A549 (cell line): ENCODE data around the gene PMP22. TPM values are rescaled to one million over a fixed set of nuclear protein-coding genes. Genes with fewer than 3 reads are reported as not detected.
A peak's percentile ranks its signal among the peaks of the same experiment; 100 is the strongest.

Source experiments
- ATAC-seq, 2 experiments: fragments of 200-7000 bp in 1 of 2; fragments of >200 bp in 1 of 2; cut with Nextera tagmentation in 1 of 2; cut with Tn5 transposase in 1 of 2; 3 replicates each; pipeline versions ENCODE4 v1.8.0 to v1.9.1; 2018 to 2020; ENCODE audit warnings: mild to moderate bottlenecking in 1 of 2, moderate library complexity in 1 of 2
- CTCF ChIA-PET: fragments of 300-600 bp; sonication (Branson Sonifier 250); formaldehyde crosslinking; extraction: SDS; loops from one replicate; lab custom pipeline; 2021; ENCODE audit warnings: antibody characterized with exemption, inconsistent platforms; lab: Yijun Ruan, JAX
- POLR2A ChIA-PET: fragments of 350-600 bp; formaldehyde crosslinking; extraction: SDS; loops from one replicate; lab custom pipeline; 2021; ENCODE audit warnings: antibody characterized with exemption, inconsistent platforms; lab: Yijun Ruan, JAX
- DNase-seq, 2 experiments: peaks; one replicate each; pipeline versions ENCODE4 v3.0.0 to v3.0.0-alpha.2; 2011 to 2016; ENCODE audit warnings: low read depth in 1 of 2, low spot score in 1 of 2
- FAIRE-seq: peaks from 2 replicates; lab custom pipeline; 2011; peaks lifted over from hg19 to GRCh38; lab: Jason Lieb, UNC
- H3K27ac ChIP-seq, 2 experiments: fragments of >200 bp; sonication (Bioruptor Twin); formaldehyde crosslinking; 3 replicates each; pipeline ENCODE4 v1.5.1; 2016 to 2017
- H3K4me1 ChIP-seq: fragments of >200 bp; sonication (Bioruptor Twin); formaldehyde crosslinking; 3 replicates; pipeline ENCODE4 v1.6.1; 2016
- H3K4me2 ChIP-seq: fragments of >200 bp; sonication (Bioruptor Twin); formaldehyde crosslinking; 3 replicates; pipeline ENCODE4 v1.6.1; 2016
- H3K4me3 ChIP-seq: fragments of >200 bp; sonication (Bioruptor Twin); formaldehyde crosslinking; 3 replicates; pipeline ENCODE4 v1.5.1; 2016
- H3K9me3 ChIP-seq: fragments of >200 bp; sonication (Bioruptor Twin); formaldehyde crosslinking; 3 replicates; pipeline ENCODE4 v1.6.1; 2016
- CEBPB ChIP-seq, 2 experiments: fragments of >200 bp in 1 of 2; sonication (Bioruptor Twin) in 1 of 2; formaldehyde crosslinking in 1 of 2; IDR thresholded peaks; 2 replicates each; pipeline ENCODE4 v1.6.1; 2012 to 2016
- CHD4 ChIP-seq: fragments of 200-600 bp; sonication (generic); IDR thresholded peaks from 2 replicates; pipeline ENCODE4 v1.6.1; 2016; ENCODE audit warnings: antibody characterized with exemption, mild to moderate bottlenecking, borderline replicate concordance
- ESRRA ChIP-seq: fragments of 150-350 bp; IDR thresholded peaks from 2 replicates; pipeline ENCODE4 v1.6.1; 2014; ENCODE audit warnings: mild to moderate bottlenecking, low read length, borderline replicate concordance
- FOSL2 ChIP-seq, 2 experiments: fragments of 450-650 bp in 1 of 2; fragments of >200 bp in 1 of 2; sonication (Bioruptor Twin) in 1 of 2; formaldehyde crosslinking; IDR thresholded peaks; 2 replicates each; pipeline versions ENCODE4 v1.5.0 to v1.6.1; 2016 to 2020; ENCODE audit warnings: mild to moderate bottlenecking in 1 of 2, moderate library complexity in 1 of 2
- HEYL ChIP-seq: fragments of 250-450 bp; sonication (Bioruptor Pico); IDR thresholded peaks from 2 replicates; pipeline ENCODE4 v1.8.0; 2021; ENCODE audit warnings: mild to moderate bottlenecking, moderate library complexity
- HOXB5 ChIP-seq: fragments of 250-450 bp; sonication (Bioruptor Pico); IDR thresholded peaks from 2 replicates; pipeline ENCODE4 v1.5.0; 2020; ENCODE audit warnings: mild to moderate bottlenecking, moderate library complexity
- MYC ChIP-seq: IDR thresholded peaks from 2 replicates; pipeline ENCODE4 v1.6.1; 2012; ENCODE audit warnings: mild to moderate bottlenecking, inconsistent platforms, low read length, improper control_type of control experiment, borderline replicate concordance
- NR3C1 ChIP-seq: fragments of >200 bp; sonication (Bioruptor Twin); formaldehyde crosslinking; IDR thresholded peaks from 3 replicates; pipeline ENCODE4 v1.6.1; 2017
- PHF8 ChIP-seq: fragments of 200-600 bp; sonication (generic); IDR thresholded peaks from 2 replicates; pipeline ENCODE4 v1.6.1; 2016; ENCODE audit warnings: low read depth, mild to moderate bottlenecking, antibody characterized with exemption, moderate library complexity, borderline replicate concordance
- POLR2AphosphoS2 ChIP-seq: conservative IDR thresholded peaks from 2 replicates; pipeline ENCODE4 v1.6.1; 2012; ENCODE audit warnings: low read length, improper control_type of control experiment, inconsistent platforms
- RAD21 ChIP-seq, 2 experiments: fragments of >200 bp in 1 of 2; sonication (Bioruptor Twin) in 1 of 2; formaldehyde crosslinking in 1 of 2; IDR thresholded peaks in 1 of 2; conservative IDR thresholded peaks in 1 of 2; 2 replicates in 1 of 2; 3 replicates in 1 of 2; pipeline ENCODE4 v1.6.1; 2012 to 2018; ENCODE audit warnings: inconsistent platforms in 1 of 2
- SMC3 ChIP-seq: fragments of >200 bp; sonication (Bioruptor Twin); formaldehyde crosslinking; IDR thresholded peaks from 3 replicates; pipeline ENCODE4 v1.6.1; 2018; ENCODE audit warnings: inconsistent platforms
- SREBF2 ChIP-seq: fragments of 450-650 bp; IDR thresholded peaks from 2 replicates; pipeline ENCODE4 v1.6.1; 2014; ENCODE audit warnings: mild to moderate bottlenecking, moderate library complexity
- TP53 ChIP-seq: fragments of 250-450 bp; sonication (Bioruptor Pico); IDR thresholded peaks from 2 replicates; pipeline ENCODE4 v1.5.0; 2021; ENCODE audit warnings: mild to moderate bottlenecking, moderate library complexity
- ZFP36 ChIP-seq: fragments of 450-650 bp; IDR thresholded peaks from 2 replicates; pipeline ENCODE4 v1.6.1; 2014; ENCODE audit warnings: borderline replicate concordance; ENCODE audit not compliant: partially characterized antibody
- WGBS: methylation state at CpG from one replicate; pipeline ENCODE4 v1.1.6; 2017; ENCODE audit errors: missing lambda C conversion rate; 5-methylcytosine and 5-hydroxymethylcytosine counted together
- polyA plus RNA-seq, 4 experiments: library from polyadenylated mRNA; depleted of rRNA in 3 of 4; stranded (reverse); fragments of >200 nt; fragmentation: RNase III in 1 of 4; extraction: RNeasy Plus Mini Kit Qiagen cat#74134 plus additional on column Dnase treatment in 1 of 4; gene quantifications; 2 replicates in 3 of 4; 3 replicates in 1 of 4; pipeline ENCODE4 v1.2.3, GENCODE V29; 2011 to 2017
- TF ChIP-seq, protein P1 (sequence below): IDR thresholded peaks from 2 replicates; pipeline ENCODE4 v1.6.1; 2012
- TF ChIP-seq, protein P2 (sequence below): fragments of 150-350 bp; IDR thresholded peaks from 2 replicates; pipeline ENCODE4 v1.6.1; 2014; ENCODE audit warnings: low read depth, mild to moderate bottlenecking, low read length
- TF ChIP-seq, protein P3 (sequence below): fragments of 250-450 bp; sonication (Bioruptor Pico); IDR thresholded peaks from 2 replicates; pipeline ENCODE4 v1.5.0; 2020; ENCODE audit warnings: low read depth, mild to moderate bottlenecking, moderate library complexity
- TF ChIP-seq, protein P4 (sequence below): fragments of >200 bp; sonication (Bioruptor Twin); formaldehyde crosslinking; IDR thresholded peaks from 3 replicates; pipeline ENCODE4 v1.5.1; 2016
- TF ChIP-seq, protein P5 (sequence below): IDR thresholded peaks from 2 replicates; pipeline ENCODE4 v1.6.1; 2012

PMP22 gene
- polyA plus RNA-seq, 2 of the 4 experiments (the other 2 are of a cell fraction): 40.1 to 102 TPM

DNA sequence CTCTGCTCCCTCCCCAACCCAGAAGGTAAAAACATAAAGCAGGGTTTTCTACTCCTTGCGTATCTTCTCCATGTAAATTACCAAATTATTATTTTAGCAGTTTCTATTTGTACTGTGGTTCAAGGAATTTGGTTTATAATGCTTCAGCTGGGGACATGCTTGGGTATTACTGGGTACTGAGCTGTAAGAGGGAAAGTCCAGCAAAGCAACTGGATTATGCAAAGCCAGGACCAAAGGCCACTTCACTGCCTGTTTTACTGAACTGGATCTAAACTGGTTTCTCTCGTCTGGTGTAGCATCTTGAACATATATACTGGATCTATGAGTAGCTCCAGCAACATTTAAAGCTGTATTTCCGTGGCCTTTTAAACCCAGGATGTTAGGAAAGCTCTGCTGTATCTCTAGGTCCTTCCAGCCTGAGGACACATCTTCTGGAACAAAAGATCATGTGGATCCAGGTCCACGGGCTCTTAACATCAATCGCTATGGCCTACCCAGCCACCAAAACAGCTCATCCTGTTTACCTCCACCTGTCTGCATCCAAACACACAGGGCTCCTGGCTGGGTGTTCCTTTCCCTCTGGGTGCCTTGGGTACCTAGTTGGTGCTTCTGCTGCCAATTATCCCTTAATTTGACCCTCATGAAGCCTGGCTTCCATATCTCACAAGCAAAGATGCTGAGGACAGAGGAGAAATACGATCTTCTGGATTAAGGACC lies 7.2 kb downstream of the PMP22 start:
- H3K27ac ChIP-seq: no peak overlapping the region
- ChIA-PET CTCF (interaction anchor here (0.7 to 4.8 kb wide), 44 partner anchors 9 to 713 kb away, joined by 3 to 248 read pairs (median 4); partner anchors contain the start of genes ADORA2B and CDRT4), POLR2A (no interaction called here)
- TF ChIP-seq SREBF2: no peak
- DNase-seq (no peak), FAIRE-seq (no peak), ATAC-seq (no peak)
- H3K9me3 ChIP-seq: no peaks in the 10 kb centered on the region
- H3K4me2 ChIP-seq: peak overlapping the region; percentile 32
- no peak overlapping the region for H3K4me3 ChIP-seq
- H3K4me1 ChIP-seq: peaks cover 12% of the 10 kb centered on the region; the same call in 2 of the 3 replicates
- WGBS: 87% methylated on average over 6 of the region's 6 CpGs

DNA sequence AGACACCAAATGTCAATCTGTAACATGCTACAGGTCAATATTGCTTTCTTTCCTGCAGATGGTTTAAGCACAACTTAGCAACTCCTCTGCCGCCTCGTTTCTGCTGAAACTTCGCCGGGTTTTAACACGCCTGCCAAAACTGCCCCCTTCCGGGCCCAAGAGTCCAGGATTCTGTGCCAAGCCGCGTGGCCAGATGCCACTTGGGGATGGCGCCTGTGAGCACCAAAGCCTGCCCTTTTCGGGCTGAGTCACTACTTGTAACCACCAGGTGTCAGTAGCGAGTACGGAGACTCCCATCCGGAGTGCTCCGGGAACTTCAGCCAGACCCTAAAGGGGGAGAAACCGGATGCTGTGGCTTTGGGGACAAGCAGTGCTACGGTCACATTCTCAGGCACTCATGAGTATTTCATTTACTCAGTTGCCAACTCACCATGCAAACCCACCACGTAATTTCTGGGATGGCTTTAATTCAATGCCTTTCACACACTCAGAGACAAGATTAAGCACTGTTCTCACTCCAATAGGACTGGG lies 7.8 kb downstream of the PMP22 start:
- Histone ChIP-seq H3K4me1 (peaks cover 12% of the 10 kb centered on the region; the same call in 2 of the 3 replicates), H3K9me3 (no peaks in the 10 kb centered on the region), H3K4me2 (peak overlapping the region; percentile 32), H3K27ac (peak overlapping the region in 1 of 2 experiments; percentile 12; a peak in 1 of 6 replicates), H3K4me3 (no peak overlapping the region)
- peak; percentile 8 to 37; a peak in 4 of 6 replicates for ATAC-seq
- POLR2A ChIA-PET: no interaction called here
- CTCF ChIA-PET: interaction anchor here (0.6 to 4.8 kb wide), 53 partner anchors 9 to 395 kb away, joined by 3 to 248 read pairs (median 4); partner anchors contain the start of gene CDRT4
- TF ChIP-seq RAD21 (conservative IDR thresholded peaks at IDR 0.05 in 1 of 2, IDR thresholded peaks at IDR 0.05 in 1 of 2): peak; percentile 78 to 81
- TF ChIP-seq ZFP36: no peak
- no peak for TF ChIP-seq POLR2AphosphoS2
- TF ChIP-seq, protein P1, sequence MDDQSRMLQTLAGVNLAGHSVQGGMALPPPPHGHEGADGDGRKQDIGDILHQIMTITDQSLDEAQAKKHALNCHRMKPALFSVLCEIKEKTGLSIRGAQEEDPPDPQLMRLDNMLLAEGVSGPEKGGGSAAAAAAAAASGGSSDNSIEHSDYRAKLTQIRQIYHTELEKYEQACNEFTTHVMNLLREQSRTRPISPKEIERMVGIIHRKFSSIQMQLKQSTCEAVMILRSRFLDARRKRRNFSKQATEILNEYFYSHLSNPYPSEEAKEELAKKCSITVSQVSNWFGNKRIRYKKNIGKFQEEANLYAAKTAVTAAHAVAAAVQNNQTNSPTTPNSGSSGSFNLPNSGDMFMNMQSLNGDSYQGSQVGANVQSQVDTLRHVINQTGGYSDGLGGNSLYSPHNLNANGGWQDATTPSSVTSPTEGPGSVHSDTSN: no peak
- TF ChIP-seq, protein P2, sequence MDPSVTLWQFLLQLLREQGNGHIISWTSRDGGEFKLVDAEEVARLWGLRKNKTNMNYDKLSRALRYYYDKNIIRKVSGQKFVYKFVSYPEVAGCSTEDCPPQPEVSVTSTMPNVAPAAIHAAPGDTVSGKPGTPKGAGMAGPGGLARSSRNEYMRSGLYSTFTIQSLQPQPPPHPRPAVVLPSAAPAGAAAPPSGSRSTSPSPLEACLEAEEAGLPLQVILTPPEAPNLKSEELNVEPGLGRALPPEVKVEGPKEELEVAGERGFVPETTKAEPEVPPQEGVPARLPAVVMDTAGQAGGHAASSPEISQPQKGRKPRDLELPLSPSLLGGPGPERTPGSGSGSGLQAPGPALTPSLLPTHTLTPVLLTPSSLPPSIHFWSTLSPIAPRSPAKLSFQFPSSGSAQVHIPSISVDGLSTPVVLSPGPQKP: no peak
- peak; percentile 90; the same call in 1 of the 2 replicates for TF ChIP-seq MYC
- no peak for TF ChIP-seq CEBPB (IDR thresholded peaks at IDR 0.05)
- TF ChIP-seq NR3C1: no peak
- no peak for TF ChIP-seq CHD4
- TF ChIP-seq PHF8: no peak
- no peak for TF ChIP-seq FOSL2 (IDR thresholded peaks at IDR 0.05)
- peak; percentile 52; the same call in 1 of the 2 replicates for TF ChIP-seq FOSL2 (CRISPR knock-in tag; IDR thresholded peaks at IDR 0.05)
- TF ChIP-seq, protein P3, sequence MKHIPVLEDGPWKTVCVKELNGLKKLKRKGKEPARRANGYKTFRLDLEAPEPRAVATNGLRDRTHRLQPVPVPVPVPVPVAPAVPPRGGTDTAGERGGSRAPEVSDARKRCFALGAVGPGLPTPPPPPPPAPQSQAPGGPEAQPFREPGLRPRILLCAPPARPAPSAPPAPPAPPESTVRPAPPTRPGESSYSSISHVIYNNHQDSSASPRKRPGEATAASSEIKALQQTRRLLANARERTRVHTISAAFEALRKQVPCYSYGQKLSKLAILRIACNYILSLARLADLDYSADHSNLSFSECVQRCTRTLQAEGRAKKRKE: peak; percentile 38; the same call in 1 of the 2 replicates
- TF ChIP-seq HEYL: no peak
- TF ChIP-seq, protein P4, sequence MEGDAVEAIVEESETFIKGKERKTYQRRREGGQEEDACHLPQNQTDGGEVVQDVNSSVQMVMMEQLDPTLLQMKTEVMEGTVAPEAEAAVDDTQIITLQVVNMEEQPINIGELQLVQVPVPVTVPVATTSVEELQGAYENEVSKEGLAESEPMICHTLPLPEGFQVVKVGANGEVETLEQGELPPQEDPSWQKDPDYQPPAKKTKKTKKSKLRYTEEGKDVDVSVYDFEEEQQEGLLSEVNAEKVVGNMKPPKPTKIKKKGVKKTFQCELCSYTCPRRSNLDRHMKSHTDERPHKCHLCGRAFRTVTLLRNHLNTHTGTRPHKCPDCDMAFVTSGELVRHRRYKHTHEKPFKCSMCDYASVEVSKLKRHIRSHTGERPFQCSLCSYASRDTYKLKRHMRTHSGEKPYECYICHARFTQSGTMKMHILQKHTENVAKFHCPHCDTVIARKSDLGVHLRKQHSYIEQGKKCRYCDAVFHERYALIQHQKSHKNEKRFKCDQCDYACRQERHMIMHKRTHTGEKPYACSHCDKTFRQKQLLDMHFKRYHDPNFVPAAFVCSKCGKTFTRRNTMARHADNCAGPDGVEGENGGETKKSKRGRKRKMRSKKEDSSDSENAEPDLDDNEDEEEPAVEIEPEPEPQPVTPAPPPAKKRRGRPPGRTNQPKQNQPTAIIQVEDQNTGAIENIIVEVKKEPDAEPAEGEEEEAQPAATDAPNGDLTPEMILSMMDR: peak; percentile 97
- TF ChIP-seq HOXB5 (CRISPR knock-in tag): peak; percentile 51; the same call in 1 of the 2 replicates
- no peak for TF ChIP-seq TP53 (CRISPR knock-in tag)
- peak; percentile 96 for TF ChIP-seq SMC3
- no peak for TF ChIP-seq ESRRA
- TF ChIP-seq, protein P5, sequence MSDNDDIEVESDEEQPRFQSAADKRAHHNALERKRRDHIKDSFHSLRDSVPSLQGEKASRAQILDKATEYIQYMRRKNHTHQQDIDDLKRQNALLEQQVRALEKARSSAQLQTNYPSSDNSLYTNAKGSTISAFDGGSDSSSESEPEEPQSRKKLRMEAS: peak; percentile 87
- peak; percentile 74 to 82 for DNase-seq
- FAIRE-seq: peak; percentile 49
- WGBS: 3% methylated on average over 17 of the region's 17 CpGs
